ENCODE measurements around the gene HIPK2. TPM values are rescaled to one million over a fixed set of nuclear protein-coding genes. Genes with fewer than 3 reads are reported as not detected.

HIPK2 gene
- total RNA-seq, 2 donors from 2014 or later = 54.4 to 72.7 TPM

GRCh38 chr7:139734395-139734794 lies 43.4 kb downstream of the HIPK2 start:
- peak; percentile 76 for TF ChIP-seq POLR2AphosphoS5 (IDR thresholded peaks at IDR 0.05)
- no peak for TF ChIP-seq CTCF (IDR thresholded peaks at IDR 0.05)
- TF ChIP-seq POLR2A (IDR thresholded peaks at IDR 0.05) = no peak
- peak overlapping the region; percentile 37 to 41 for H3K27ac ChIP-seq
- intact Hi-C loops (cut with DNase I) = no loop called here
- no peaks in the 10 kb centered on the region for H3K27me3 ChIP-seq (replicated peaks; ENCODE audit: insufficient read depth)
- no peak for DNase-seq (ENCODE audit: low spot score)
- H3K4me3 ChIP-seq = no peak overlapping the region
- H3K4me1 ChIP-seq (replicated peaks) = peaks cover 15% of the 10 kb centered on the region
- H3K9me3 ChIP-seq = no peaks in the 10 kb centered on the region
- 59% methylated on average over 2 of the region's 2 CpGs for WGBS
- no peaks in the 10 kb centered on the region for H3K36me3 ChIP-seq

GRCh38 chr7:139733751-139734150 lies 44.0 kb downstream of the HIPK2 start:
- intact Hi-C loops (cut with DNase I) = no loop called here
- peaks cover 15% of the 10 kb centered on the region for H3K4me1 ChIP-seq (replicated peaks)
- H3K27me3 ChIP-seq (replicated peaks; ENCODE audit: insufficient read depth) = no peaks in the 10 kb centered on the region
- H3K27ac ChIP-seq = peak overlapping the region; percentile 37 to 41
- TF ChIP-seq POLR2A (IDR thresholded peaks at IDR 0.05) = no peak
- no peak for TF ChIP-seq POLR2AphosphoS5 (IDR thresholded peaks at IDR 0.05)
- no peak for TF ChIP-seq CTCF (IDR thresholded peaks at IDR 0.05)
- DNase-seq (ENCODE audit: low spot score) = no peak
- WGBS = 89% methylated on average over 7 of the region's 7 CpGs
- no peak overlapping the region for H3K4me3 ChIP-seq
- H3K36me3 ChIP-seq = no peaks in the 10 kb centered on the region
- H3K9me3 ChIP-seq = no peaks in the 10 kb centered on the region

- TF ChIP-seq POLR2AphosphoS5 (IDR thresholded peaks at IDR 0.05) = no peak
- no peak for TF ChIP-seq POLR2A (IDR thresholded peaks at IDR 0.05)
- TF ChIP-seq CTCF (IDR thresholded peaks at IDR 0.05) = no peak
- WGBS = 92% methylated on average over 2 of the region's 2 CpGs
- no peaks in the 10 kb centered on the region for H3K27me3 ChIP-seq (replicated peaks; ENCODE audit: insufficient read depth)
- H3K4me1 ChIP-seq (replicated peaks) = peaks cover 15% of the 10 kb centered on the region
- no peaks in the 10 kb centered on the region for H3K9me3 ChIP-seq
- H3K36me3 ChIP-seq = no peaks in the 10 kb centered on the region
- H3K27ac ChIP-seq = peak overlapping the region; percentile 63 to 69
- intact Hi-C loops (cut with DNase I) = no loop called here
- H3K4me3 ChIP-seq = no peak overlapping the region
- no peak for DNase-seq (ENCODE audit: low spot score)
These were observed 45.2 kb downstream of the HIPK2 start for GRCh38 chr7:139732471-139733167.

- 19% methylated on average over 9 of the region's 9 CpGs for WGBS
- DNase-seq (ENCODE audit: low spot score) = peak; percentile 89
- Histone ChIP-seq H3K9me3 (no peaks in the 10 kb centered on the region), H3K4me1 (replicated peaks) (peaks cover 21% of the 10 kb centered on the region), H3K27me3 (replicated peaks; ENCODE audit: insufficient read depth) (no peaks in the 10 kb centered on the region), H3K27ac (peak overlapping the region; percentile 63 to 69), H3K4me3 (no peak overlapping the region), H3K36me3 (no peaks in the 10 kb centered on the region)
- intact Hi-C loops (cut with DNase I) = no loop called here
- TF ChIP-seq POLR2A (IDR thresholded peaks at IDR 0.05) = no peak
- peak; percentile 87 for TF ChIP-seq POLR2AphosphoS5 (IDR thresholded peaks at IDR 0.05)
- TF ChIP-seq CTCF (IDR thresholded peaks at IDR 0.05) = no peak
These were observed 45.9 kb downstream of the HIPK2 start for GRCh38 chr7:139731802-139732470.
